ENCODE measurements around the gene IL36G.

GRCh38 chr2:112967023-112967422 lies 10.8 kb upstream of the IL36G start:
- TF ChIP-seq POLR2AphosphoS2 (conservative IDR thresholded peaks at IDR 0.05; ENCODE audit: low read length) (no peak), EP300 (IDR thresholded peaks at IDR 0.05) (no peak), CTCF (IDR thresholded peaks at IDR 0.05) (no peak), ZSCAN20 (CRISPR knock-in tag; IDR thresholded peaks at IDR 0.05) (no peak), ZFP36 (IDR thresholded peaks at IDR 0.05; ENCODE audit: borderline replicate concordance, partially characterized antibody) (no peak), RAD21 (conservative IDR thresholded peaks at IDR 0.05 in 1 of 2, IDR thresholded peaks at IDR 0.05 in 1 of 2) (no peak), KDM5A (IDR thresholded peaks at IDR 0.05) (no peak), SMC3 (IDR thresholded peaks at IDR 0.05) (no peak), MAX (IDR thresholded peaks at IDR 0.05) (no peak), POLR2A (IDR thresholded peaks at IDR 0.05; ENCODE audit: low read length) (no peak), USF2 (IDR thresholded peaks at IDR 0.05) (no peak)
